Activated naive CD4-positive, alpha-beta T cell treated with anti-CD3 and anti-CD28 coated beads, Interleukin-2, amount 50 U/mL, for 72 hours (primary cell): Measurements from ENCODE around the gene LDB1. TPM values are rescaled to one million over a fixed set of nuclear protein-coding genes. Genes with fewer than 3 reads are reported as not detected.
A peak's percentile ranks its signal among the peaks of the same experiment; 100 is the strongest.

Source experiments
- ATAC-seq, 2 donors: fragments of 150-1000 bp; cut with Tn5 transposase; 2 replicates each; pipeline ENCODE4 v1.10.0; 2021; ENCODE audit warnings: mild to moderate bottlenecking in 2 of 2, moderate library complexity in 2 of 2
- DNase-seq, 2 donors: peaks; one replicate each; pipeline ENCODE4 v3.0.0; 2021 to 2022; ENCODE audit warnings: low spot score in 2 of 2
- H3K27ac Mint-ChIP-seq, 2 donors: one replicate each; pipeline ENCODE4 v1.8.0; 2022; ENCODE audit warnings: mild to moderate bottlenecking in 2 of 2, mixed read lengths in 2 of 2
- H3K36me3 Mint-ChIP-seq, 2 donors: one replicate each; pipeline ENCODE4 v1.8.0; 2022; ENCODE audit warnings: mixed read lengths in 2 of 2
- H3K9me3 Mint-ChIP-seq, 2 donors: one replicate each; pipeline ENCODE4 v1.8.0; 2022; ENCODE audit warnings: mixed read lengths in 2 of 2
- total RNA-seq, 2 donors: library from RNA; stranded (reverse); gene quantifications; one replicate each; pipeline ENCODE4 v1.2.3, GENCODE V29; 2022

Gene LDB1
- total RNA-seq, 2 donors from 2014 or later = 68.7 to 94.9 TPM

DNA sequence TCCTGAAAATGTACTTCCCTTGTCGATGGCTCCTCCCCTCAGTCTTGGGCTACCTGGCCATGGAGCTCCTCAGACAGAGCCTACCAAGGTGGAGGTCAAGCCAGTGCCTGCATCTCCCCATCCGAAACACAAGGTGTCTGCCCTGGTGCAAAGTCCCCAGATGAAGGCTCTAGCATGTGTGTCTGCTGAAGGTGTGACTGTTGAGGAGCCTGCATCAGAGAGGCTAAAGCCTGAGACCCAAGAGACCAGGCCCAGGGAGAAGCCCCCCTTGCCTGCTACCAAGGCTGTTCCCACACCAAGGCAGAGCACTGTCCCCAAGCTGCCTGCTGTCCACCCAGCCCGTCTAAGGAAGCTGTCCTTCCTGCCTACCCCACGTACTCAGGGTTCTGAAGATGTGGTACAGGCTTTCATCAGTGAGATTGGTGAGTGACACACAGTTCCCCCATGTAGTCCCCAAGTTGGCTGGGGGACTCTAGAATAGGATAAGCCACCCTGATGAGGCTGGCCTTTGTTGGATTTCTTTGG lies 21.5 kb upstream of the LDB1 start:
- DNase-seq (no peak), ATAC-seq (peak in 1 of 2 donors; percentile 6)
- H3K36me3 Mint-ChIP-seq = peaks cover 22 to 34% of the 10 kb centered on the region in 2 donors
- H3K27ac Mint-ChIP-seq = peak overlapping the region; percentile 14 to 82
- H3K9me3 Mint-ChIP-seq = no peaks in the 10 kb centered on the region

DNA sequence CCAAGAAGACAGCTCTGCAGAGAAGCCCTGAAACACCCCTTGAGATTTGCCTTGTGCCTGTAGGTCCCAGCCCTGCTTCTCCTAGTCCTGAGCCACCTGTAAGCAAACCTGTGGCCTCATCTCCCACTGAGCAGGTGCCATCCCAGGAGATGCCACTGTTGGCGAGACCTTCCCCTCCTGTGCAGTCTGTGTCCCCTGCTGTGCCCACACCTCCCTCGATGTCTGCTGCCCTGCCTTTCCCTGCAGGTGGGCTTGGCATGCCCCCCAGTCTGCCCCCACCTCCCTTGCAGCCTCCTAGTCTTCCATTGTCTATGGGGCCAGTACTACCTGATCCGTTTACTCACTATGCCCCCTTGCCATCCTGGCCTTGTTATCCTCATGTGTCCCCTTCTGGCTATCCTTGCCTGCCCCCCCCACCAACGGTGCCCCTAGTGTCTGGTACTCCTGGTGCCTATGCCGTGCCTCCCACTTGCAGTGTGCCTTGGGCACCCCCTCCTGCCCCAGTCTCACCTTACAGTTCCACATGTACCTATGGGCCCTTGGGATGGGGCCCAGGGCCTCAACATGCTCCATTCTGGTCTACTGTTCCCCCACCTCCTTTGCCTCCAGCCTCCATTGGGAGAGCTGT lies 20.9 kb upstream of the LDB1 start:
- Mint-ChIP-seq H3K27ac (peak overlapping the region; percentile 77 to 82), H3K36me3 (peaks cover 22 to 34% of the 10 kb centered on the region in 2 donors), H3K9me3 (no peaks in the 10 kb centered on the region)
- DNase-seq (no peak), ATAC-seq (peak in 1 of 2 donors; percentile 10)

DNA sequence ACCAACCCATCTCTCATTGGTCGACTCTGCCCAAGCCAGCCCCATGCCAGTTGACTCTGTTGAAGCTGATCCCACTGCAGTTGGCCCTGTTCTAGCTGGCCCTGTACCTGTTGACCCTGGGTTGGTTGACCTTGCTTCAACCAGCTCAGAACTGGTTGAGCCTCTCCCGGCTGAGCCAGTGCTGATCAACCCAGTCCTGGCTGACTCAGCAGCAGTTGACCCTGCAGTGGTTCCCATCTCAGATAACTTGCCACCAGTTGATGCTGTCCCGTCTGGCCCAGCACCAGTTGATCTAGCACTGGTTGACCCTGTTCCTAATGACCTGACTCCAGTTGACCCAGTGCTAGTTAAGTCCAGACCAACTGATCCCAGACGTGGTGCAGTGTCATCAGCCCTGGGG lies 20.1 kb upstream of the LDB1 start:
- no peak for ATAC-seq
- no peak for DNase-seq
- peaks cover 22 to 35% of the 10 kb centered on the region in 2 donors for H3K36me3 Mint-ChIP-seq
- peak overlapping the region; percentile 44 to 82 for H3K27ac Mint-ChIP-seq
- no peaks in the 10 kb centered on the region for H3K9me3 Mint-ChIP-seq

DNA sequence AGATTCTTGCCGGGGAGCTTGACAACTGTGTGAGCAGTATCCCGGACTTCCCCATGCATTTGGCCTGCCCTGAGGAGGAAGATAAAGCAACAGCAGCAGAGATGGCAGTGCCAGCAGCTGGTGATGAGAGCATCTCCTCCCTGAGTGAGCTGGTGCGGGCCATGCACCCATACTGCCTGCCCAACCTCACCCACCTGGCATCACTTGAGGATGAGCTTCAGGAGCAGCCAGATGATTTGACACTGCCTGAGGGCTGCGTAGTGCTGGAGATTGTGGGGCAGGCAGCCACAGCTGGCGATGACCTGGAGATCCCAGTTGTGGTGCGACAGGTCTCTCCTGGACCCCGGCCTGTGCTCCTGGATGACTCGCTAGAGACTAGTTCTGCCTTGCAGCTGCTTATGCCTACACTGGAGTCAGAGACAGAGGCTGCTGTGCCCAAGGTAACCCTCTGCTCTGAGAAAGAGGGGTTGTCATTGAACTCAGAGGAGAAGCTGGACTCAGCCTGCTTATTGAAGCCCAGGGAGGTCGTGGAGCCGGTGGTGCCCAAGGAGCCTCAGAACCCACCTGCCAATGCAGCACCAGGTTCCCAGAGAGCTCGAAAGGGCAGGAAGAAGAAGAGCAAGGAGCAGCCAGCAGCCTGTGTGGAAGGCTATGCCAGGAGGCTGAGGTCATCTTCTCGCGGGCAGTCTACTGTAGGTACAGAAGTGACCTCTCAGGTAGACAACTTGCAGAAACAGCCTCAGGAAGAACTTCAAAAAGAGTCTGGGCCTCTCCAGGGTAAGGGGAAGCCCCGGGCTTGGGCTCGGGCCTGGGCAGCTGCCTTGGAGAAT lies 19.3 kb upstream of the LDB1 start:
- Mint-ChIP-seq H3K27ac (peak overlapping the region; percentile 68 to 75), H3K9me3 (no peaks in the 10 kb centered on the region), H3K36me3 (peaks cover 30 to 37% of the 10 kb centered on the region in 2 donors)
- no peak for DNase-seq
- no peak for ATAC-seq

DNA sequence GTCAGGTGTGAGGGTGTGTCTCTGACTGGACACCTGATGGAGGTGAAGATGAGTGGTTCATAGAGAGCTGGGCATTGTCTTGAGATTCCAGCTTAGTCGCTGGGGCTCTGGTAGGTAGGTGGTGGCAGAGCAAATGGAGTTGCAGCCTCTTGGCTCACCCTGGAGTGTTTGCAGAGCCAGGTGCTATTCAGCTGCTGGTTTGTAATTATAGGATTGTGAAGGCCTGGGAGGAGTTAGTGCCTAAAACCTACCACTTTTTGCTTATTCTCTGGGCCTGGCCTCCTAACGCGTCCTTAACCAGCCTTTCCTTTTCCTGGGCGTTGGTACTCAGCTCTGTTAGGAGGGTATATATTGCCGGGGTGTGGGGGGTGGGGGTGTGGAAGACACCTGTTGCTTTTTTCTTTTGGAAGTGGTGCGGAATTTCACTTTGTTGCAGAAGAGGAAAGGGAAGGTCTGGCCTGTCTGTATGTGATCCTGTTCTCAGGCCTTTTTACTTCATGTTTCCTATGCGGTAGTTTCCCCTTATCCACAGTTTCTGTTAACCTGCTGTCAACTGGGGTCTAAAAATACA lies 15.9 kb upstream of the LDB1 start:
- Mint-ChIP-seq H3K36me3 (peaks cover 34 to 46% of the 10 kb centered on the region in 2 donors), H3K9me3 (no peaks in the 10 kb centered on the region)
- no peak for ATAC-seq

DNA sequence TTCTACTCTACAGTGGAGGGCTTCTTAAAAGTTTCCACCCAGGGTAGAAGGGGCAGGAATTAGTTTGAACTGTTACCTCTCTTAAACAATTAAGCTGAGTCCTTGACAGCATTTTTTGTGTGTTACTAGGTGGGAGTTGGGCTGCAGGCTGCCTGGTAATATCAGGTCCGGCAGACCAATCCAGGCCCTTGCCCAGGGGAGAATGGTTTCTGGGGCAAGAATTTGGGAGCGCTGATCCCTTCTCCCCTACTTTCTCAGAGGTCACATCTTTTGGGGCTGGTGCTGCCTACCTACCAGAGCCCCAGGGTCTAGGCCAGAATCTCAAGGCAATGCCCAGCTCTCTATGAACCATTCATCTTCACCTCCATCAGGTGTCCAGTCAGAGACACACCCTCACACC lies 14.2 kb upstream of the LDB1 start:
- peaks cover 31 to 39% of the 10 kb centered on the region in 2 donors for H3K36me3 Mint-ChIP-seq
- no peaks in the 10 kb centered on the region for H3K9me3 Mint-ChIP-seq
- ATAC-seq = no peak
- peak overlapping the region; percentile 96 to 97 for H3K27ac Mint-ChIP-seq
- DNase-seq = no peak

More for the DNA sequence above, 15.9 kb upstream of the LDB1 start:
- peak overlapping the region; percentile 90 to 97 for H3K27ac Mint-ChIP-seq
- no peak for DNase-seq

DNA sequence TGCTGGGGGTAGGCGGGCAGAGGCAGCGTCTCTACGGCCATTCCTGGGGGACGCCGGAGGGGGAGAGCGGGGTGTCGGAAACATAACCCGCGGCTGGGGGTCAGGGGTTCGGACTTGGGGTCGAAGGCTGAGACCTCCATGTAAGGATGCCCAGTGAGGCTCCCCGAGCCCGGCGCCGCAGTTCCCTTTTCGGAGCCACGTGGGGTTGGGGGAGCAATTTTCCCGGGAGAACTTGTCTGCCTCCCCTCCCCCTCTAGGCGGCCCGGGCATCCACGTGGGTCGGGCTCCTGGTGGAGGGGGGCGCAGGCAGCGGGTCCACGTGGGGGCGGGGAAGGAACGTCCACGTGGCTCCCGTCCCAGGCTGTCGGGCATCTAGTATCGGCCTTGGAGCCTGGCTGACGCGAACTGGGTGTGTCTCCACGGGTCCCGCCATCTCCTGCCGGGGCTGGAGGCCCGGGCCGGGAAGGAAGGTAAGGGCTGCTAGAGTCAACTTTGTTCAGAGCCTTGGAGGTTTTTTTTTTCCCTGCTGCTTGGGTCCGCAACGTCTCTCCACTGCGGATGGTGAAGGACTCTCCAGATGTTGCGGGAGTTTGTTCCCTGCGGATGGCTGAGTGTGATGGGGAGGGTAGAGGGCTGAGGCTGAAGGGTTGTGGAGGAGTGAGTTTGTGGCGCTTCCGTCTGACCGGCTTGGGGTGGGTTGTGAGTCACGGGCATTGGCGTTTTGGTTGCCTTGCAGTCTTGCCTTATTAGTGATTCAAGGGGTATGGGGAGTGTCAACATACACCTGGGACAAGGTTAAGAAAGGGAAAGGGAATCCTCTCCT lies 13.4 kb upstream of the LDB1 start:
- peak; percentile 32 to 61 for ATAC-seq
- peak overlapping the region; percentile 97 to 98 for H3K27ac Mint-ChIP-seq
- no peaks in the 10 kb centered on the region for H3K9me3 Mint-ChIP-seq
- H3K36me3 Mint-ChIP-seq = peaks cover 24 to 31% of the 10 kb centered on the region in 2 donors
- DNase-seq = peak; percentile 62 to 76

DNA sequence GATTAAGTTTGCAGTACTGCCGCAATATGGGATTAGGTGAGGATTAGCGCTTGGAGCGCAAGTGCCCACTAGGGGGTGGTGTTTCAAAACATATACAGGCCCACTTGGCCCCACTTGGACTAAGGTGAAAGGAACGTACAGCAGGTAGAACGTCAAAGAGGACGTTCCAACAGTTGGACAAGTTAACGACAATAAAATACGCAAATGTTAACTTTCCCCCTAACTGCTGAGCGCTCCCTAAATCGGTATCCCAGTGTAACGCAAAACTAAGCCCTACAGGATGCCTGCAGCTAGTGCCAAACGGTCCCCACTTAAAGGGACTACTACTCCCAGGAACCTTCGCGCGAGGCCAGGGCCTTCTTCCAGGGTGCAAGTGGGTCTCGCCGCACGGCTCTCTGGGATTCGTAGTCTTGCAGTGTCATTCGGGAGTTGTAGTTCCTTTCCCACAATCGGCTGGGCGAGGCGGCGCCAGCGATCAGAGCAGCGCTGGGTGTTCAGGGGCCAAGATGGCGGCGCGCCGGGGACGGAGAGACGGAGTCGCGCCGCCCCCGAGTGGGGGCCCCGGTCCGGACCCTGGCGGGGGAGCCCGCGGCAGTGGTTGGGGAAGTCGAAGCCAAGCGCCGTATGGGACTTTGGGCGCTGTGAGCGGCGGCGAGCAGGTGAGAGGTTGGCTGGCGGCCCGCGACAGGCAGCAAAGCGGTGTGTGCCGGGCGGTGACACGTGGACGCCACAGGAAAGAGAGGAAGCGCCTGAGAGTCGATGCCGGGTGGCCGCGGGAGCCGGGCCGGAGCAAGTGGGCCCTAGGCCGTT lies 12.6 kb upstream of the LDB1 start, which contains the start of gene PPRC1:
PPRC1 (plus strand) TSS at position 478 of the 810 bp plus-strand sequence; CDS start at position 507, 29 bp downstream.
- no peaks in the 10 kb centered on the region for H3K9me3 Mint-ChIP-seq
- H3K36me3 Mint-ChIP-seq = peaks cover 24 to 26% of the 10 kb centered on the region in 2 donors
- DNase-seq (peak; percentile 94 to 95), ATAC-seq (peak; percentile 91 to 96)
- peak within 1 kb of the TSS; percentile 97 to 98 for H3K27ac Mint-ChIP-seq

DNA sequence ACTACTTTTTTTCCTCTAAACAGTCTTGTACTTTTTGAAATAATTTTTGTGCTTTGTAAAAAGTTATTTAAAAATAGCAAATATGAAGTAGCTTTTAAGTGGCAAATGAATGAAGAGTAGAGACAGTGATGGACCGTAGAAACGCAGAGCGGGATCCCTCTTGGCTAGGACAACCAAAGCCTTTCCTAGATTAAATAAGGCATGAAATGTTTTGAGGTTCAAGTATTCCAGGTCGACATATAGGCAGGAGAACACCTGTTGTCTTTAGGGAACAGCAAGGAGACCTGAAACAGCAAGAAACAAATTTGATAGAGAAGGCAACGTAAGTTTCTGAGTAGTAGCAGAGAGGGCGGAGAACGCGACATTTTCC lies 12.0 kb upstream of the LDB1 start:
- H3K9me3 Mint-ChIP-seq = no peaks in the 10 kb centered on the region
- H3K36me3 Mint-ChIP-seq = peaks cover 24 to 26% of the 10 kb centered on the region in 2 donors
- DNase-seq (no peak), ATAC-seq (no peak)
- H3K27ac Mint-ChIP-seq = peak overlapping the region in 1 of 2 donors; percentile 97

DNA sequence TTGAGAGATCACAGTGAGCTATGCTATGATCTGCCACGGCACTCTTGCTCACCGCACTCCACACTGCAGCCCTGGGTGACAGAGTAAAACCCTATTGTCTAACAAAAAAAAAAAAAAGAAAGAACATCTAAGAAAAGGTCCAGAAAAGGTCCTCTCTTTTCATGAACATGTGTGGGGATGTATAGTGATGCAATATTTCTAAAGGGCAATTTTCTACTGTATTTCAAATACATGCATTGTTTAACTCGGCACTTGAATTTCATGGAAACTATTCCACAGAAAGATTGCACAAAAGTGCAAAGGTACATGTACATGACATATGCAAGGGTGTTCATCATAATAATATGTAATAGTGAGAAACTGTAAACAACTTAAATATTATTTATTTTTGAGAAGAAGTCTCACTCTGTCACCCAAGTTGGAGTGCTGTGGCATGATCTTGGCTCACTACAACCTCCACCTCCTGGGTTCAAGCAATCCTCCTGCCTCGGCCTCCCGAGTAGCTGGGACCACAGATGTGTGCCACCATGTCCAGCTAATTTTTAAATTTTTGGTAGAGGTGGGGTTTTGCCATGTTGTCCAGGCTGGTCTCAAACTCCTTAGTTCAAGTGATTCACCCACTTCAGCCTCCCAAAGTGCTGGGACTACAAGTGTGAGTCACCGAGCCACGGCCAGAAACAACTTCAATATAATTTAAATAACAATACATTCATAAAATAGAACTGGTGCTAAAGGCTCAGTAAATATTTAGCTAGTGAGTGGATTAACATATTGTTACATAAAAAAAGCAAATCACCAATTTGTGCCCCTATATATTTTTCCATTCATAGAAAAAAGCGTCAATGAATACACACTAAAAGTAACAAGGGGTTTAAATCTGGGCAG lies 11.4 kb upstream of the LDB1 start:
- H3K27ac Mint-ChIP-seq = peak overlapping the region; percentile 29 to 97
- peaks cover 24 to 26% of the 10 kb centered on the region in 2 donors for H3K36me3 Mint-ChIP-seq
- no peak for ATAC-seq
- DNase-seq = no peak
- no peaks in the 10 kb centered on the region for H3K9me3 Mint-ChIP-seq

DNA sequence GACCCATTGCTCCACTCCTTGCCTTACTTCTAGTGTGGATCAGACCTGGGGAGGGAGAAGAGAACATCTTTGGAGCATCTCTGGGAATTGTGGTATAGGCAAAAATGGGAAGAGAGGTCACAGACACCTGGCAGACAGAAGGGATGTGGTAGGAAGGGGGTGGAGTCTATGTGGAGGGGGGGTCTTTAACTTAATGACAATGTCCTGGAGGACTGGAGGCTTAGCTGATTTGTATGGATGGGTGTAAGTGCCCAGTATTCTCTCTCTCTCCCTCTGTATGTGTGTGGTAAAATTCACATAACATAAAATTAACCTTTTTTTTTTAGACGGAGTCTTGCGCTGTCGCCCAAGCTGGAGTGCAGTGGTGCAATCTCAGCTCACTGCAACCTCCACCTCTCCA lies 3.1 kb upstream of the LDB1 start:
- ATAC-seq = no peak
- Mint-ChIP-seq H3K27ac (peak overlapping the region in 1 of 2 donors; percentile 6), H3K36me3 (peaks cover 0 to 5% of the 10 kb centered on the region in 2 donors), H3K9me3 (no peaks in the 10 kb centered on the region)
- DNase-seq = no peak

DNA sequence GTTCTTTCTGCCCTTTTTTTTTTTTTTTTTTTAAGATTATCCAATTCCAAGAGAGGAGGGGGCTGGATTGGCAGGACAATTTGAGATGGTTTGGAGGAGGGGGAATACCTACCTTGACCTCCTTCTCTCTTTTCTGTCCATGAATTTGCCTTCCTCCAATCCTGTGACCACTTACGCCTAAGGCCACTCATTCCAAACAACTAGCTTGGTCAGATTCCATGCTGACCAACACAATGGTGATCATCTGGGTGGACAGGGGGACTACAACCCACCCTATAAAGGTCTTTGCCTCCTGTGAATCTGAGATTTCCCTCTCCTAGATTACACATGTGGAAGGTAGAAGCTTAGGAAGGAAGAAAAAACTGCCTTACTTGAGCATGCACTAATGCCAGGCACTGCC lies 2.3 kb upstream of the LDB1 start:
- peaks cover 0 to 5% of the 10 kb centered on the region in 2 donors for H3K36me3 Mint-ChIP-seq
- DNase-seq (no peak), ATAC-seq (no peak)
- H3K9me3 Mint-ChIP-seq = no peaks in the 10 kb centered on the region
- H3K27ac Mint-ChIP-seq = no peak overlapping the region

DNA sequence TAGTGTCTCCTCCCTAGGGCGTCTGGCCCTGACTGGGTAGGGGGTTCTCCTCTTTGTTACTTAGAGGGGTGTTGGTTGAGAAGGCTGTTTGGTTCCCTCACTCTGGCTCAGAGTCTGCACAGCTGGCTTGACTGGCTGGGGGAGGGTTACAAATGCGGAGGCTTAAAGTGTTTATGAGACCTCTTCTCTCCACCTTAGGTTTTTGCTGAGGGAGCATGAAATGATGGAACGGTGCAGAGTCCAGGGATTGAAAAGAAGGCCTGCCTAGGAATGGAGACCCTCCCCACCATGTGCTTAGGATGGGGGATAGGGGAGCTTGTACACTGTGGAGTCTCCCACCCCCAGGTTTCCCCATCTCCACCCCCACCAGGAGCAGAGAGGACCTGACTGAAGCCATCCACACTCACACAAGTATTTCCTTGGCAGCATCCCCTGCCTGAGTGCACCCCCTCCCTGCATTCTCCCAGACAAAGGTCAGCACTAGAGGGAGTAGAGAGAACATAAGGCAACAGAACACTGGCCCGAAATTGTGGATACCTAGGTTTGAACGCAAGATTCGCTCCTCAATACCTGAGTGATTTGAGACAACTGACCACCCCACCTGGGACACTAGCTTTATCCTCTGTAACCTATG lies 1.7 kb upstream of the LDB1 start:
- Mint-ChIP-seq H3K36me3 (peaks cover 0 to 5% of the 10 kb centered on the region in 2 donors), H3K9me3 (no peaks in the 10 kb centered on the region), H3K27ac (no peak overlapping the region)
- ATAC-seq (no peak), DNase-seq (no peak)

DNA sequence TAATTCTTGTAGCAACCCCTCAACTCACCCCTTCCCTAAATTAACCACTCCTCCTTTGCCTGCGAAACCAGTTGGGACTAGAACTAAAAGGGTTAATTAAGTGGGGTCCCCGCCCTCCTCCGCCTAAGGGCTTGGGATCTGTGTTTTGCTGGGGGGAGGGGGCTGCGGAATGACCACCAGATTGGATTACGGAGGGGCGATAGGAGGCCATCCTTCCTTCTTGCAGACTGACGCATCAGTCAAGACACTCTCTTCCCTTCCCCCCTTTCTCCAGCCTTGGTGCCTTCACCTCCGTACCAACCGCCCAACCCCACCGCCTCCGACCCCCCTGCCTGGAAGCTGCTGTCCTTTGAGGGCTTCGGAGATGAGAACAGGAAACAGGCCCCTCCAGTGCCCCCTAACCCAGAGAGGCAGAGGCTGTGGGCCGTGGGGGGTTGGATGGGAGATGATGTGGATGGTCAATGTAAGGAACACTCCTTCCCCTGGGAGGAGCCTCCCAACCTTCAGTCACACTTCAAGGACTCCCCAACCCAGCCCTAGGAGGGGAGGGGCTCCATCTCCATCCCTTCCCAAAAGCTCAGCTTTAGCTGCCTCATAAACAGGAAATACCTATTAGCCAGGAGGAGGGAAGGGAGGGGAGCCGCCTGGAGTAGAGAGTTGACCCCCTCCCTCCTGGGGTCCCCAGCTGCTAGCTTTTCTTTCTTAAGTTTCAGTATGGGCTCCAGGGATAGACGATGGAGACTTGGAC lies 997 bp upstream of the LDB1 start:
- DNase-seq (no peak), ATAC-seq (no peak)
- Mint-ChIP-seq H3K36me3 (peaks cover 0 to 5% of the 10 kb centered on the region in 2 donors), H3K9me3 (no peaks in the 10 kb centered on the region), H3K27ac (peak overlapping the region; percentile 26 to 91)
